ENCODE measurements around the gene PPM1L.

The PPM1L gene

DNA sequence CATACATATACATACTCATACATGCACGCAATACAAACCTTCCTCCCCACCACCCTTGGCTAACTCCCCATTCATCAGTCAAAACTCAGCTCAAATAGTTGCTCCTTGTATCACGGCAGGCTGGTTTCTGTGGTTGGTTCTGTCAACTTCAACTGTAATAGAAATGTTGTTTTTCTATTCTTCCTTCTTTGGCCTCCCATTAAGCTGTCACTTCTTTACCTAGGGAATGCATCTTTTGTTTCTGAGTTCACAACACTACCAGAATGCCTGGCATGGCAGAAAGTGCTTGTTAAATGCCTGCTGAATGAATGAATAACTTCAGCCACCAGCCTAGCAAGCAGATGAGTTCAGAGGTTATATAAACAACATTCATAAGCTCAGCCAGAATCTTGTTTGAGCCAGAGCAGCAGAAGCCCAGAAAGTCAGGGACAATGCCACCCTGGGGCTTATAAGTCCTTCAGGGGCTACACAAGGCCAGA lies 286.0 kb downstream of the PPM1L start:
- no peak for DNase-seq (ENCODE audit: low read depth in 2 of 2)

DNA sequence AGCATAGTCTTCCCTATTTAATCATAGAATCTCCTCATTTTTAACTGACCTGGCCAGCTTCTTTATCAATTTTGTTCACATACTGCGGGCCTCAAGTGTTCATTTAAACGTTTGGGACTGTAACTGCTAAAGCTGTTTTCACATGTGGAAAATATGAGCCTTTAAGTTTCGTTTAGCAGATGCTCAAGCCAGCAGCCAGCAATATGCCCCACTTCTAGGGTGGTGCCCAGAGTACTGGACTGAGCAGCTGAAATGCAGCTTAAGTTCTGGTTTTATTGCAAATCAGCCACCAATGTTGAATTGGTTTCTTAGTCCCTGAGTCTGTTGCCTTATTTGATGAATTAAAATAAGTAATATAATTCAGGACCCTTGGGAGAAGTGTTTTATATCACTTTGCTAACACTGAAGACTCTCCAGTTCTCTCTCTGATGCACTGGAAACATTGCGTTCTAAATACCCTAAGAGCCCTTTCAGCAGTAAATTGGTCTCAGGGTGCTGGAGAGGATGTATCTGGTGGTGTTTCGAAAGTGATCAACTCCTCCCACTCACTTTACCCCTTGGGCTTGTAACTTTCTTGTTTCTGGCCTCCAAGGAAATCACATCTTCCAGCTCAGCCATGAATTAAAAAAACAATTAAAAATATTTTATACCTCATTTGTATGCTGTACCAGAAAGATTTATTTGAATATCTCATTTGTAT lies 287.5 kb downstream of the PPM1L start:
- DNase-seq (ENCODE audit: low read depth in 2 of 2), result no peak

- no peak for DNase-seq (ENCODE audit: low read depth in 2 of 2)
Measured at GRCh38 chr3:161049683-161050248, 293.7 kb downstream of the PPM1L start.

GRCh38 chr3:161050935-161051334 lies 294.9 kb downstream of the PPM1L start:
- DNase-seq (ENCODE audit: low read depth in 2 of 2), result no peak

DNA sequence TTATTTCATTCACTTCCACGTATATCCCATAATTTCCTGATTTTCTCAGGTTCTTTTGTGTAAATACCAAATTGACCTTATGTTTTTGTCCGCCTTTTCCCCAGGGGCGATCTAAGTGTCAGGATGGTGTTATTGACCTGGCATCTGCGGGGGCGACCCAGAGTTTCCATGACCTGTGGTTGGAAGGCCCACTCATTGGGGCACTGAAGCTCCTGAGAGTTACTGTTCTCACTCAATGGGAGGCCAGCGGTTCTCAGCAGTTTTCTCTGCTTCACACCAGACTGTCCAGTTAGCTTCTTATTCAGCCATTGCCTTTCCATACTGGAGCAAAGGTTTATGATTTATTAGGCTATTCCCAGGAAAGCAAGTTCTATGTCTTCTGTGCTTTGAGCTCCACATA lies 295.8 kb downstream of the PPM1L start:
- DNase-seq (ENCODE audit: low read depth in 2 of 2), result no peak

- no peak for DNase-seq (ENCODE audit: low read depth in 2 of 2)
Measured at GRCh38 chr3:161054860-161055604, 299.0 kb downstream of the PPM1L start.

GRCh38 chr3:161064413-161064812 lies 308.4 kb downstream of the PPM1L start:
- DNase-seq (ENCODE audit: low read depth in 2 of 2), result no peak

GRCh38 chr3:161066930-161067329 lies 310.9 kb downstream of the PPM1L start:
- no peak for DNase-seq (ENCODE audit: low read depth in 2 of 2)

GRCh38 chr3:161067335-161067734 lies 311.3 kb downstream of the PPM1L start:
- no peak for DNase-seq (ENCODE audit: low read depth in 2 of 2)

- no peak for DNase-seq (ENCODE audit: low read depth in 2 of 2)
Measured at GRCh38 chr3:161069511-161070251, 313.6 kb downstream of the PPM1L start.

DNA sequence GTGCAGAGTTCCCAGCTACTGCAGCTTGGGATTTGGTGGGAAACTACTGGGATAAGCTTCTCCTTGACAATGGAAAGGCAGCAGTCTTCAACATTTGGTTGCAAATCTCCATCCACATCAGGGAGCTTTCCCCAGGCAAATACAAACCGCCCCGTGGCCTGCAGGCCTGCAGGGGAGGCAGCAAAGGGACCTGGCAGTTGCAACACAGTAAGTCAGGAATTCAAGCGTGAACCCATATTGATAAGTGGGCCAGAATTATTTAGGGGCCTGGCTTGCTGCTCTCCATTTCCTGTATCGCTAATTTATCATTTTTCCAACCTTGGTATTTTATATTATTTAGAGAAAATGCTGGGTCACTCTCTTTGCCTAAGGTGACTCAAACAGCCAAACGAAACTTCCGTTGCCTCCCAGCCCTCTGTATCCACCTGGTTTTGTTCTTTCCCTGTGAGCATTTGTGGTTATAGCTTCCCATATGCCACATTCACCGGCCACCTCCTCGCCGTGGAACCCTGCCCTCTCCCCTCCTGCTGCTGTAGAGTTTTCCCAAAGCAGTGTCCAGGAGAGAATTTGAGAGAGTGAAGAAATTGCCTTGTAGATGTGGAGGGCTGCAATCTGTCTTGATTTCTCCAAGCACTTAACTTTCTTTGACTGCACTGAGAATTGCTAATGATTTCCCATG lies 314.4 kb downstream of the PPM1L start:
- no peak for DNase-seq (ENCODE audit: low read depth in 2 of 2)

DNA sequence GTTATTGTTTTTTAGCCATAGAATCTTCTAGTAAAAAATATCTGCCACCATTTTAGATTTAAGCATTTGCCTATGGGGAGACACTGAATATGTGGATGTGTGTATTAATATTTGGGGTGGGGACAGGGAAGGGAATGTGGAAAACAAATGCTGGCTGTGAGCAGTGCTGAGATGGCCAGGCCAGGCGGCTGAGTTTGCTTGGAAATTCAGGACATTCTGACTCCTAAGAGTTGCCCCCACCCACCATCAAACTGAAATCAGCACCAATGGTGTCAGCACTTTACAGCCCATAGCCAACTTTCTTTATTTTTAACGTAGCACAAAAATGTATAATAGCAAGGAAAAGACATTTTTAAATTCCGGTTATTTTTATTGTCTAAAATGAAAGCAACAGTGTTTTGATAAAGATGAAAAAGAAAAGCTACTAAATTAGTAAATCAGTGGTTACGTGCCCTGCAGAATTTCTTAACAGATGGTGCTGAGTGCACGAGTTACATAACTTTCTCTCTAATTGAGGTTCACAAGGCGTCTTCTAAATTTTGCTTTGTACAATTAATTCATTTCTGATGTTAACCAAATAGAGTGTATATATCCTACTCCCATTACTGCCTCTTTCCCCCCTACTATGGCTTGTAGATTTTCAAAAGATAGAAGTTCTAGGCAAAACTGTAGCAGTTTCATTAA lies 315.1 kb downstream of the PPM1L start:
- DNase-seq (ENCODE audit: low read depth in 2 of 2), result no peak

DNA sequence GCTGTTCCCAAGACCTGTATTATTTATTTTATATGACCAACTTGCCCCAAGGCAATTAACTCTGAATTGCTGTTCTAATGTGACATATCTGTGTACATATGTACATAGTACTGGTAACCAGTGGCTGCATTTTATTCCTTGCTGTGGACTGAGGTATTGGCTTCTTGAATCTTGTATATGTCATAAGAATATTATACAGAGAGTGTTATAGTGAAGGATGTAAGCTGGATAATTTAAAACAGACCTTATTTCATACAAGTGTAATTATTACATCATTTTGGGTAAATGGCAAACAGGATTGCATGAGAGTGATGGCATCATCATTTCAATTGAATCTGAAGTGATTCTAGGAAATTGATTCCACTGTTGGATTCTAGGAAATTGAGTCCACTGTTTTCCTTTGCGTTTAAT lies 316.2 kb downstream of the PPM1L start:
- DNase-seq (ENCODE audit: low read depth in 2 of 2), result no peak

GRCh38 chr3:161072751-161073150 lies 316.7 kb downstream of the PPM1L start:
- no peak for DNase-seq (ENCODE audit: low read depth in 2 of 2)

- DNase-seq (ENCODE audit: low read depth in 2 of 2), result no peak
Measured at GRCh38 chr3:161073181-161073580, 317.1 kb downstream of the PPM1L start.

DNA sequence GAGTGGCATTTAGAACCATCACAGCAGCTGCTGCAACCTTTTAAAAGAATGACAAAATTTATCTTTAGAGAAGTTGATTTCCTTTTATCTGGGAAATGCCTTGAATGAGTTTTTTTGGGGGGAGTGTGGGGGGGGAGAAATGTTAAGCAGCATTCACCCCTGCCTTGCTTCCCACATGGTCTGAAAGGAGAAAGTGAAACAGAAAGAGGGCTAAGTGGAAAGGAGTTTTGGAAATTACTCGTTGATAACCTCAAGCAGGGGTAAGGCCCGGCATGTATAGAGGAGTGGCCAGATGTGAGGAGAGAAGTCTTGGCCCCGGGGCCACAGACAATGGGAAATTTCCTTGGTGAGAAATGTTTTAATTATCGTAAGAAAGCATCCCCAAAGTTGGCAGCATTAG lies 325.6 kb downstream of the PPM1L start:
- no peak for DNase-seq (ENCODE audit: low read depth in 2 of 2)

DNA sequence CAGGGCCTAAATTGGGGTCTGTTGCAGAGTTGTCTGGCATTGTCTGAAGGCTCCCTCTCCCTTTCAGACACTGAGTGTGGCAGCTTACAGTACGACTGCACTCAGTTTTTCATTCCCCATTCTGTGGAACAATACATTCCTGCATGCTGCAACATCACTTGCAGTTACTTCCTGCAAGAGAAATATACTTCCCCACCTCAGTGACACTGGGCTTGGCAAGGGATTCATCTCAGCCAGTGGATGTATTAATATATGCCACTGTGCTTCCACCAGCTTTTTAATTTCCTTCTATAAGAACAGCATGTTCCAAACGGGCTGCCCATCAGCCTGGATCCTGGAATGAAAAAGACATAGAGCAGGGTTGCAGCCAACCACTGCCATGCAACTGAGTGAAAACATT lies 326.0 kb downstream of the PPM1L start:
- DNase-seq (ENCODE audit: low read depth in 2 of 2), result no peak

- DNase-seq (ENCODE audit: low read depth in 2 of 2), result no peak
Measured at GRCh38 chr3:161083131-161083530, 327.1 kb downstream of the PPM1L start.

DNA sequence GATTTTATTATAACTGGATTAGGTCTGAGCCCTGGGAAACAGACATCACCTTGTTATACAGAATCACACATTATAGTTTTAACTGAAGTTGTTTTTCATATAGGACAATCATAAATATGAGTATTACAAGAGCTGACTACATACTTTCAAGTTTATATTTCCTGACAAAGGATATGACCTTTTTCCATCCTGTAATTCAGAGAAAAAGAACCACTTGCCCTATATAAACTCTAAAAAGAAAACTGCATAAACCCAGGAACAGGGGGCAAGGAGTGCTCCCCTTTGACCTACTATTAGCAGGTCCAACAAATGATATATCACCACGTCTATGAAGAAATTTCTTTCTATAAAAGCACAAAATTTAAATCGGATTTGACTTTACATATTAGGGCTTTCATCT lies 328.2 kb downstream of the PPM1L start:
- no peak for DNase-seq (ENCODE audit: low read depth in 2 of 2)

DNA sequence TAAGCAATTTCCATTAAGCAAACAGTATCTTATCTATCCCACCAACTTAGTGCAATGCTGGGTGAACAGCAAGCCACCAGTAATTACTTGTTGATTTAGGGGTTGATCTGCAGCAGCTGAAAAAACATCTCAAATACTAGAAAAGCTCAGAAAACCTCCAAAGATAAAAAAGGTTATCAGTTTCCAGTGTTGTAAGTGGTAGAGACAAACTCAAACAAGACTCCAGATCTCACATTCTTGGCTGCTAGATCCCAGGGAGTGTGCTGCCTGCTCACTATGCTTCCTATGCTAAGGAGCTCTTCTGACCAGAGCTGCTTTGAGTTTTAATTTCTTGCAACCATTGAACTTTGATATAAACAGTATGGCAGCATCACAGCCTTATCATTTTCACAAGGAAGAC lies 337.9 kb downstream of the PPM1L start:
- no peak for DNase-seq (ENCODE audit: low read depth in 2 of 2)

DNA sequence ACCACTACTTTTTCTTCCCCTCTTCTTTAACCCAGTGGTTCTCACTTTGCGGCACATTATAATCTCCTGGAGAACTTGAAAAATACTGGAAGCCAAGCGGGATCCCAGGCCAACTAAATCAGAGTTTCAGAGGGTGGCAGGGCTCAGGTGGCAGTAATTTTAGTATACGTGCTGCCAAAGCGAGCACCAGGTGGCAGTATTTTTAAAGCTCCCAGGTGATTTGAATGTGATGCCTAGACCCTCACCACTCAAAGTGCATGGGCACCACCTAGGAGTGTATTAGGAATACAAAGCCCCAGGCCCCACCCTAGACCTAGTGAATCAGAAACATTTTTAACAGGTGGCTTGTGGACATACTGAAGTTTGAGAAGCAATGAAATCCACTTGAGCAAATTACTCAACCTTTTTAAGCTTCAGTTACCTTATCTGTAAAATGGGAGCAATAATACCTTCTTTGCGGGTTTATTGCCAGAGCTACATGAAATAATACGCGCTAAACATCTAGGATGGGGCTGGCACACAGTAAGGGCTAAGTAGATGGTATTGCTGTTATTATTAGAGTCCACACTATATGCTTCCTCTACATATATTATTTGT lies 340.8 kb downstream of the PPM1L start:
- peak in 1 of 2 donors; percentile 3 for DNase-seq (ENCODE audit: low read depth in 2 of 2)
